Ovary (tissue), 9 donors: ENCODE data around the gene MEIS1. TPM values are rescaled to one million over a fixed set of nuclear protein-coding genes. Genes with fewer than 3 reads are reported as not detected.

Experiments used
- DNase-seq, 5 donors: peaks; one replicate each; pipeline ENCODE4 v3.0.0-alpha.2; 2019 to 2020
- H3K27ac ChIP-seq, 2 donors: fragments of 200-600 bp; one replicate each; pipeline versions ENCODE4 v1.5.1 to v1.8.0; 2019 to 2022
- H3K27me3 ChIP-seq: fragments of 200-600 bp; one replicate; pipeline ENCODE4 v1.8.0; 2022
- H3K36me3 ChIP-seq: fragments of 200-600 bp; sonication (generic); one replicate; pipeline ENCODE4 v1.5.1; 2019
- H3K4me1 ChIP-seq: one replicate; pipeline ENCODE4 v1.8.1; 2013; ENCODE audit warnings: mild to moderate bottlenecking, moderate library complexity; ENCODE audit not compliant: insufficient read depth
- H3K4me3 ChIP-seq: fragments of 200-600 bp; sonication (generic); one replicate; pipeline ENCODE4 v1.5.1; 2017
- H3K9me3 ChIP-seq, 2 donors: fragments of 200-600 bp in 1 of 2; sonication (generic) in 1 of 2; one replicate each; pipeline versions ENCODE4 v1.5.1 to v1.8.1; 2013 to 2019; ENCODE audit warnings: mild to moderate bottlenecking in 1 of 2, moderate library complexity in 1 of 2
- CTCF ChIP-seq, 3 donors: fragments of 450-650 bp in 2 of 3; fragments of 200-600 bp in 1 of 3; IDR thresholded peaks; one replicate each; pipeline versions ENCODE4 v1.5.1 to v1.8.0; 2016 to 2022; ENCODE audit warnings: antibody characterized with exemption in 3 of 3, mild to moderate bottlenecking in 1 of 3
- EP300 ChIP-seq: sonication (generic); formaldehyde crosslinking; IDR thresholded peaks from one replicate; pipeline ENCODE4 v1.6.1; 2017; ENCODE audit warnings: antibody characterized with exemption
- POLR2A ChIP-seq: fragments of 450-650 bp; IDR thresholded peaks from one replicate; pipeline ENCODE4 v1.6.1; 2017; ENCODE audit warnings: antibody characterized with exemption, mild to moderate bottlenecking, moderate library complexity
- WGBS, 3 donors: extraction: QIAGEN DNeasy Blood & Tissue Kit in 1 of 3; methylation state at CpG; one replicate each; pipeline versions ENCODE4 v1.1.5 to v1.1.7; 2013 to 2017; 5-methylcytosine and 5-hydroxymethylcytosine counted together
- intact Hi-C, 4 donors: fragments of 100-400 bp; cut with DNase I; formaldehyde crosslinking; loops; one replicate each; pipeline versions ENCODE4 v1.11.0 to v1.15.1; 2022 to 2023
- polyA plus RNA-seq, 2 donors: library from polyadenylated mRNA; stranded (reverse); fragments of 200-250 nt in 1 of 2; fragments of 350-450 nt in 1 of 2; fragmentation: Illumina TruSeq in 1 of 2; extraction: RNeasy Lipid Tissue Mini Kit (QIAGEN cat#74804) in 1 of 2; gene quantifications; one replicate each; pipeline ENCODE4 v1.2.3, GENCODE V29; 2013 to 2014
- total RNA-seq, 7 donors: library from RNA; depleted of rRNA in 2 of 7; stranded (reverse); fragments of >200 nt in 2 of 7; fragmentation: NEBNext Ultra II Directional in 3 of 7; extraction: Animal tissue kit (Norgen Biotek cat#: 25700) in 3 of 7; gene quantifications; one replicate each; pipeline versions ENCODE4 v1.1.0 to v1.2.4, GENCODE V29; 2016 to 2023
- donor health status: DM: no; HTN: no; CAD: no; lungs with moderate emphysema.
- donor health status: DM: no; HTN: no; CAD: no.
- donor health status: Bipolar disorder and iron deficiency.
- donor health status: DM: yes; HTN: yes; CAD: no.
- donor health status: DM: no; HTN: no; CAD: no.
- donor health status: DM: yes; HTN: yes; CAD: no.

MEIS1 gene
- total and polyA plus RNA-seq, 9 donors: 19.4 to 163 (median 80.4) TPM

GRCh38 chr2:66447677-66448076, 12.8 kb downstream of the MEIS1 start:
- Histone ChIP-seq H3K4me3 (peak overlapping the region; percentile 15), H3K27ac (no peak overlapping the region)
- 47 to 86% (median 86%) methylated on average over 2 of the region's 2 CpGs for WGBS, 3 donors

GRCh38 chr2:66448136-66448991, 13.4 kb downstream of the MEIS1 start:
- Histone ChIP-seq H3K27ac (no peak overlapping the region), H3K9me3 (no peaks in the 10 kb centered on the region), H3K27me3 (no peaks in the 10 kb centered on the region), H3K4me1 (no peaks in the 10 kb centered on the region), H3K4me3 (no peak overlapping the region), H3K36me3 (no peaks in the 10 kb centered on the region)
- no peak for TF ChIP-seq CTCF (IDR thresholded peaks at IDR 0.05)
- no peak for TF ChIP-seq EP300
- TF ChIP-seq POLR2A: no peak
- intact Hi-C loops: loop anchor here in 1 of 4 donors (10.0 kb wide), 2 partner anchors 46 to 246 kb away; no protein-coding TSS in a partner anchor
- 54 to 77% (median 75%) methylated on average over 3 of the region's 3 CpGs for WGBS, 3 donors
- no peak for DNase-seq

More at GRCh38 chr2:66447677-66448076, 12.8 kb downstream of the MEIS1 start:
- no peaks in the 10 kb centered on the region for H3K36me3 ChIP-seq
- intact Hi-C loops: loop anchor here in 1 of 4 donors (10.0 kb wide), 2 partner anchors 47 to 247 kb away; no protein-coding TSS in a partner anchor
- no peaks in the 10 kb centered on the region for H3K9me3 ChIP-seq
- no peaks in the 10 kb centered on the region for H3K27me3 ChIP-seq
- no peak for DNase-seq
- no peaks in the 10 kb centered on the region for H3K4me1 ChIP-seq
- TF ChIP-seq POLR2A (no peak), EP300 (no peak), CTCF (IDR thresholded peaks at IDR 0.05) (no peak)

GRCh38 chr2:66452214-66452613, 17.3 kb downstream of the MEIS1 start:
- Histone ChIP-seq H3K27me3 (no peaks in the 10 kb centered on the region), H3K4me3 (no peak overlapping the region), H3K9me3 (no peaks in the 10 kb centered on the region), H3K27ac (no peak overlapping the region), H3K4me1 (no peaks in the 10 kb centered on the region), H3K36me3 (no peaks in the 10 kb centered on the region)
- DNase-seq: no peak
- TF ChIP-seq POLR2A: no peak
- no peak for TF ChIP-seq EP300
- TF ChIP-seq CTCF (IDR thresholded peaks at IDR 0.05): no peak
- intact Hi-C loops: no loop called here

- Histone ChIP-seq H3K4me1 (no peaks in the 10 kb centered on the region), H3K9me3 (no peaks in the 10 kb centered on the region), H3K36me3 (no peaks in the 10 kb centered on the region), H3K27me3 (no peaks in the 10 kb centered on the region), H3K4me3 (no peak overlapping the region), H3K27ac (no peak overlapping the region)
- WGBS, 3 donors: 79 to 96% (median 92%) methylated on average over 2 of the region's 2 CpGs
- no peak for TF ChIP-seq CTCF (IDR thresholded peaks at IDR 0.05)
- TF ChIP-seq POLR2A: no peak
- no peak for TF ChIP-seq EP300
- intact Hi-C loops: no loop called here
- no peak for DNase-seq
Measured at GRCh38 chr2:66452917-66453316, 18.0 kb downstream of the MEIS1 start.
